Measurements from ENCODE around the gene EML1. TPM values are rescaled to one million over a fixed set of nuclear protein-coding genes. Genes with fewer than 3 reads are reported as not detected.

The EML1 gene
- total RNA-seq, 1 experiment from 2014 or later = 9.5 TPM

DNA sequence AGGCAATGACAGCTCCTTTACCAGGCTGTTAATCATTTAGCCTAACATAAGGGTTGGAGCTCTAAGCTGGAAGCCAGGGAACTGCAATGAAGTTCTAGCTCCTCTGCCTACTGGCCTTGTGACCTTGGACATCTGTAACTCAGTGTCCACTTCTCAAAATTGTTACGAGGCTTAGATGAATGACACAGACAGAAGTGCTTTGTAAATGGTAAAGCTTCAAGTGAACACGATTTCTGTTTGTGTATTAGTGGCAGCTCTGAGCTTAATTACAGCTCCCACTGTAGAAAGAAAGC, 122.8 kb downstream of the EML1 start:
- Mint-ChIP-seq H3K27me3 (ENCODE audit: insufficient read depth, unreplicated experiment) (no peaks in the 10 kb centered on the region), H3K27ac (ENCODE audit: low read depth, unreplicated experiment) (no peak overlapping the region), H3K4me3 (ENCODE audit: unreplicated experiment) (no peak overlapping the region), H3K4me1 (ENCODE audit: insufficient read depth, unreplicated experiment) (no peaks in the 10 kb centered on the region), H3K9me3 (ENCODE audit: unreplicated experiment) (no peaks in the 10 kb centered on the region), H3K36me3 (ENCODE audit: insufficient read depth, unreplicated experiment) (no peaks in the 10 kb centered on the region)
- DNase-seq (ENCODE audit: unreplicated experiment) = no peak
- BruUV-seq (replicated peaks) = no TSS peak
- POLR2A ChIA-PET = interaction anchor here (0.5 kb wide), 1 partner anchor 20 kb away, joined by 3 read pairs; no protein-coding TSS in a partner anchor
- intact Hi-C loops (cut with micrococcal nuclease) = no loop called here
- TF ChIP-seq, protein P1, sequence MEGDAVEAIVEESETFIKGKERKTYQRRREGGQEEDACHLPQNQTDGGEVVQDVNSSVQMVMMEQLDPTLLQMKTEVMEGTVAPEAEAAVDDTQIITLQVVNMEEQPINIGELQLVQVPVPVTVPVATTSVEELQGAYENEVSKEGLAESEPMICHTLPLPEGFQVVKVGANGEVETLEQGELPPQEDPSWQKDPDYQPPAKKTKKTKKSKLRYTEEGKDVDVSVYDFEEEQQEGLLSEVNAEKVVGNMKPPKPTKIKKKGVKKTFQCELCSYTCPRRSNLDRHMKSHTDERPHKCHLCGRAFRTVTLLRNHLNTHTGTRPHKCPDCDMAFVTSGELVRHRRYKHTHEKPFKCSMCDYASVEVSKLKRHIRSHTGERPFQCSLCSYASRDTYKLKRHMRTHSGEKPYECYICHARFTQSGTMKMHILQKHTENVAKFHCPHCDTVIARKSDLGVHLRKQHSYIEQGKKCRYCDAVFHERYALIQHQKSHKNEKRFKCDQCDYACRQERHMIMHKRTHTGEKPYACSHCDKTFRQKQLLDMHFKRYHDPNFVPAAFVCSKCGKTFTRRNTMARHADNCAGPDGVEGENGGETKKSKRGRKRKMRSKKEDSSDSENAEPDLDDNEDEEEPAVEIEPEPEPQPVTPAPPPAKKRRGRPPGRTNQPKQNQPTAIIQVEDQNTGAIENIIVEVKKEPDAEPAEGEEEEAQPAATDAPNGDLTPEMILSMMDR (IDR thresholded peaks at IDR 0.05; ENCODE audit: unreplicated experiment) = no peak
- CTCF ChIA-PET = interaction anchor here (1.1 to 1.8 kb wide), 2 partner anchors 11 to 17 kb away, joined by 3 to 12 read pairs; no protein-coding TSS in a partner anchor

DNA sequence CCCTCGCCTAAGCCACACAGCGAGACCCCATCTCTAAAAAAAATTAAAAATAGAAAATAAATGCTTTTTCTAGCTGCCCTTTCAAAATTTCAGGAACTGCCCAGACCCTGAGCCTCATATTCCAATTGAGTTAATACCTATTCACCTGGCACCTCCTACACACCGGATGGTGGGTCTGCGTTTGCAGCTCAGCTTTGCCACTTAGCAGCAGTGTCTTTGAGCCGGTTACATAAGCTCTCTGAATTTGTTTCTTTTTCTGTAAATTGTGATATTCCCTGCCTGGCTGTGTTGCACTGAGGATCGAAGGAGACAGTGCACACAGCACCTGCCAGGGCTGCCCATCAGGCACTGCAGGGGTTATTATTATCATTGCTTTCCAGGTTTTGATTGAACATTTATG, 125.6 kb downstream of the EML1 start:
- Mint-ChIP-seq H3K27ac (ENCODE audit: low read depth, unreplicated experiment) (no peak overlapping the region), H3K9me3 (ENCODE audit: unreplicated experiment) (no peaks in the 10 kb centered on the region), H3K36me3 (ENCODE audit: insufficient read depth, unreplicated experiment) (no peaks in the 10 kb centered on the region), H3K27me3 (ENCODE audit: insufficient read depth, unreplicated experiment) (no peaks in the 10 kb centered on the region), H3K4me3 (ENCODE audit: unreplicated experiment) (no peak overlapping the region), H3K4me1 (ENCODE audit: insufficient read depth, unreplicated experiment) (no peaks in the 10 kb centered on the region)
- TF ChIP-seq, protein P1 (IDR thresholded peaks at IDR 0.05; ENCODE audit: unreplicated experiment) = no peak
- intact Hi-C loops (cut with micrococcal nuclease) = no loop called here
- no TSS peak for BruUV-seq (replicated peaks)
- ChIA-PET POLR2A (no interaction called here), CTCF (interaction anchor here (0.7 to 1.1 kb wide), 2 partner anchors 9 to 18 kb away, joined by 3 to 4 read pairs; no protein-coding TSS in a partner anchor)
- DNase-seq (ENCODE audit: unreplicated experiment) = no peak

DNA sequence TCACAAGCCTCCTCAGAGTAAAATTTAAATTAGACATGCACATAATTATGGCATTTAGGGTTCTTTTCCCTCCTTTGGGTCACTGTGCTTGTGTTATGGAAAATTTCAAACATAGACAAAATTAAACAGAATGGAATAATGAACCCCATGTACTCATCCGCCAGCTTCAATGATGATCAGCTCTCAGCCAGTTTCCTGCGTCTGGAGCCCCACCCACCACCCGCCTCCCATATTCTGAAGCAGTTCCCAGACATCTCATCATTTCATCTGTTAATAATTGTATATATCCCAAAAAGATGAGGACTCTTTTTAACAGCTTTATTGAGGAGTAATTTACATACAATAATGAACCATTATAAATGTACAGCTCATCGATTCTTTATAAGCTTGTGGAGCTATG, 128.2 kb downstream of the EML1 start:
- DNase-seq (ENCODE audit: unreplicated experiment) = no peak
- CTCF ChIA-PET = interaction anchor here (0.6 to 1.5 kb wide), 4 partner anchors 23 to 406 kb away, joined by 3 to 4 read pairs (median 4); no protein-coding TSS in a partner anchor
- no peaks in the 10 kb centered on the region for H3K36me3 Mint-ChIP-seq (ENCODE audit: insufficient read depth, unreplicated experiment)
- POLR2A ChIA-PET = no interaction called here
- TF ChIP-seq, protein P1 (IDR thresholded peaks at IDR 0.05; ENCODE audit: unreplicated experiment) = no peak
- H3K27ac Mint-ChIP-seq (ENCODE audit: low read depth, unreplicated experiment) = no peak overlapping the region
- no peak overlapping the region for H3K4me3 Mint-ChIP-seq (ENCODE audit: unreplicated experiment)
- H3K9me3 Mint-ChIP-seq (ENCODE audit: unreplicated experiment) = no peaks in the 10 kb centered on the region
- no TSS peak for BruUV-seq (replicated peaks)
- H3K4me1 Mint-ChIP-seq (ENCODE audit: insufficient read depth, unreplicated experiment) = no peaks in the 10 kb centered on the region
- intact Hi-C loops (cut with micrococcal nuclease) = no loop called here
- no peaks in the 10 kb centered on the region for H3K27me3 Mint-ChIP-seq (ENCODE audit: insufficient read depth, unreplicated experiment)

DNA sequence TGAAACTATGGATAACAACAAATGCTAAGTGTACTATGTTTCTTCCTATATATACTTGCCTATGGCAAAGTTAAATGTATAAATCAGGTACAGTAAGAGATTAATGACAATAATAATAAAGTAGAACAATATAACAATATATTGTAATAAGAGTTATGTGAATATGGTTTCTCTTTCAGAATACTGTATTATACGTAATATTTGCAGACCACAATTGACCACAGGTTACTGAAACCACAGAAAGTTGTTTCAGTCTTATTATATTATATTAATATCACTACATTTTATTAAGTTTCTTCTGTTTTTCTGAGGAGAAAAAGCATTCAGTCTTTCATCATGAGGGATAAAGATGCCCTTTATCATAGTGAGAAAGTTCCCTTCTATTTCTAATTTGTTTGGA, 131.2 kb downstream of the EML1 start:
- H3K27ac Mint-ChIP-seq (ENCODE audit: low read depth, unreplicated experiment) = no peak overlapping the region
- H3K4me1 Mint-ChIP-seq (ENCODE audit: insufficient read depth, unreplicated experiment) = no peaks in the 10 kb centered on the region
- peaks cover 6% of the 10 kb centered on the region for H3K36me3 Mint-ChIP-seq (ENCODE audit: insufficient read depth, unreplicated experiment)
- no peak for DNase-seq (ENCODE audit: unreplicated experiment)
- intact Hi-C loops (cut with micrococcal nuclease) = no loop called here
- H3K27me3 Mint-ChIP-seq (ENCODE audit: insufficient read depth, unreplicated experiment) = no peaks in the 10 kb centered on the region
- ChIA-PET POLR2A (no interaction called here), CTCF (no interaction called here)
- no peak overlapping the region for H3K4me3 Mint-ChIP-seq (ENCODE audit: unreplicated experiment)
- H3K9me3 Mint-ChIP-seq (ENCODE audit: unreplicated experiment) = no peaks in the 10 kb centered on the region
- TF ChIP-seq, protein P1 (IDR thresholded peaks at IDR 0.05; ENCODE audit: unreplicated experiment) = no peak
- BruUV-seq (replicated peaks) = no TSS peak

Measured in MCF 10A (cell line).